Left lung (tissue), 10 donors: Measurements from ENCODE around the gene SSBP4. TPM values are rescaled to one million over a fixed set of nuclear protein-coding genes. Genes with fewer than 3 reads are reported as not detected.
A peak's percentile ranks its signal among the peaks of the same experiment; 100 is the strongest.

ENCODE experiments used
- ATAC-seq: fragments of 200-7000 bp; cut with Tn5 transposase; one replicate; pipeline ENCODE4 v1.9.1; 2020; ENCODE audit warnings: moderate library complexity
- DNase-seq, 4 donors: peaks; one replicate each; pipeline ENCODE4 v3.0.0-alpha.2; 2013 to 2020
- H3K27ac ChIP-seq, 2 donors: fragments of 200-600 bp; sonication (generic) in 1 of 2; one replicate each; pipeline versions ENCODE4 v1.5.0 to v1.8.0; 2020 to 2021
- H3K27me3 ChIP-seq, 2 donors: fragments of 200-600 bp; sonication (generic) in 1 of 2; one replicate each; pipeline versions ENCODE4 v1.5.0 to v1.8.0; 2020 to 2021
- H3K36me3 ChIP-seq, 2 donors: fragments of 200-600 bp; sonication (generic) in 1 of 2; one replicate each; pipeline versions ENCODE4 v1.5.0 to v1.8.0; 2020 to 2021
- H3K4me1 ChIP-seq, 2 donors: fragments of 200-600 bp; one replicate each; pipeline ENCODE4 v1.8.0; 2021
- H3K4me3 ChIP-seq, 2 donors: fragments of 200-600 bp; sonication (generic) in 1 of 2; one replicate each; pipeline versions ENCODE4 v1.5.0 to v1.8.0; 2020 to 2021; ENCODE audit warnings: mild to moderate bottlenecking in 1 of 2
- H3K9me3 ChIP-seq, 2 donors: fragments of 200-600 bp; sonication (generic) in 1 of 2; one replicate each; pipeline versions ENCODE4 v1.5.0 to v1.8.0; 2020 to 2021
- intact Hi-C, 2 donors: fragments of 100-400 bp; cut with DNase I; formaldehyde crosslinking; loops; one replicate each; pipeline versions ENCODE4 v1.11.2 to v1.14.2; 2022
- polyA plus RNA-seq, 6 donors: library from polyadenylated mRNA; unstranded; fragments of 120-200 nt; gene quantifications; one replicate each; pipeline ENCODE4 v1.2.1, GENCODE V29; 2013; ENCODE audit not compliant: insufficient read length in 6 of 6
- total RNA-seq, 2 donors: library from RNA; stranded (reverse); fragmentation: NEBNext Ultra II Directional; extraction: Animal tissue kit (Norgen Biotek cat#: 25700); gene quantifications; one replicate each; pipeline ENCODE4 v1.2.1, GENCODE V29; 2021
- TF ChIP-seq, protein P1 (sequence below), 2 donors: fragments of 200-600 bp; sonication (generic) in 1 of 2; IDR thresholded peaks; one replicate each; pipeline versions ENCODE4 v1.5.0 to v1.8.0; 2021; ENCODE audit warnings: antibody characterized with exemption in 2 of 2
- donor health status: DM: no; HTN: yes; CAD: no.
- donor health status: DM: no; HTN: no; CAD: no.

SSBP4 gene
- total and polyA plus RNA-seq, 8 donors = 49.8 to 99.8 (median 74.5) TPM

DNA sequence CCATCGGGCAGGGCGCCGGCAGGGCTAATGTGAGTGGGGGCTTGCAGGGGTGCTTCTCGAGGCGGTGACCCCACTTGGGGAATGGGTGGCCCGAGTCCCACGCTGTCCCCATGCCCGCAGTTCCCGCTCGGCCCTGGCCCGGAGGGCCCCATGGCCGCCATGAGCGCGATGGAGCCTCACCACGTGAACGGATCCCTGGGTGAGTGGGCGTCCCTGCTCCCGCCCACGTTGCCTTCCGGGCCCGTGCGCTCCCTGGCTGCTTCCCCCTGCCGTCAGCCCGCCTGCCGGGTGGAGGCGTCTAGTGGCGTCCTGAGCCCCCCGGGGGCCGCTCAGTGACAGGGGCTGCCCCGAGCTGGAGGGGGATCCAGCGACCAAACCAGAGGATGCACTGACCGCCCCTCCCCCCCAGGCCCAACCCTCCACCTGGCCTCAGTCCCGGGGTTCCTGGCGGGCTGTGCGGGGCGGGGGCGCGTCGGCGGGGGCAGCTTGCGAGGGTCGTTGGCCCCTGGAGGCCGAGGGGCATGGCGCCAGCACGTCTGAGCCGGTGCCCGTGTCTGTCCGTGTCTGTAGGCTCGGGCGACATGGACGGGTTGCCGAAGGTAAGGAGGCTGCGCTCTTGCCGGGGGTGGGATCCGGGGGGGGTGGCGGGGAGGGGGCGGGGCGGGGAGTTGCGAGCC lies 14.0 kb downstream of the SSBP4 start:
- ATAC-seq = peak; percentile 1
- H3K27ac ChIP-seq = peak overlapping the region in 1 of 2 donors; percentile 19
- intact Hi-C loops = no loop called here

DNA sequence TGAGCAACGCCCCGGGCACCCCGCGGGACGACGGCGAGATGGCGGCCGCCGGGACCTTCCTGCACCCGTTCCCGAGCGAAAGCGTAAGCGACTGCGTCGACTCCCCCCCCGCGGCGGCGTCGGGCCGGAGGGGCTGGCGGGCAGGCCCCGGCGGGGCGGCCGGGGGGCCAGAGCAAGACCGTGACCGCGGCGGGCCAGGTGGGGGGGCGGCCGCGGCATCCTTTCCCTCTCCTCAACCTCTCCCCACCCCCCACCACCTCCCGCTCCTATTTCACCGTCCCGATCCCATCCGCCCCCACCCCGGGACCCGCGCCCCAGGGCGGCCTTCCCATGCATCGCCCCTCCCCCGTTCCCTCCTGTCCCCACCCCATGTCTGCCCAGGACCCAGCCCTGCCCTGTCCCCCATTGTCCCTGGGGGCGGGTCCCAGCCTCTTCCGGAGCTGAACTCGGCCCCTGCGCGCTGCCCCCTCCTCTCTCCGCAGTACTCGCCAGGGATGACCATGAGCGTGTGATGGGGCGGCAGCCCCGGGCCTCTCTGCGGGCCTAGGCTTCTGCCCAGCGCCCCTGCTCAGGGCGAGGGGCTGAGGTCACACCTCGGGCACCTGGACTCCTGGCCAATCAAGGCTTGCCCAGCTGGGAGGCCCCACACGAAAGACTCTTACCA lies 14.7 kb downstream of the SSBP4 start:
- DNase-seq (peak in 1 of 4 donors; percentile 65), ATAC-seq (no peak)
- intact Hi-C loops = no loop called here
- Histone ChIP-seq H3K4me3 (peak overlapping the region; percentile 36 to 37), H3K4me1 (peaks cover 19 to 63% of the 10 kb centered on the region in 2 donors), H3K27ac (peak overlapping the region in 1 of 2 donors; percentile 19), H3K27me3 (peaks cover 0 to 65% of the 10 kb centered on the region in 2 donors), H3K36me3 (peaks cover 0 to 12% of the 10 kb centered on the region in 2 donors), H3K9me3 (no peaks in the 10 kb centered on the region)
- TF ChIP-seq, protein P1, sequence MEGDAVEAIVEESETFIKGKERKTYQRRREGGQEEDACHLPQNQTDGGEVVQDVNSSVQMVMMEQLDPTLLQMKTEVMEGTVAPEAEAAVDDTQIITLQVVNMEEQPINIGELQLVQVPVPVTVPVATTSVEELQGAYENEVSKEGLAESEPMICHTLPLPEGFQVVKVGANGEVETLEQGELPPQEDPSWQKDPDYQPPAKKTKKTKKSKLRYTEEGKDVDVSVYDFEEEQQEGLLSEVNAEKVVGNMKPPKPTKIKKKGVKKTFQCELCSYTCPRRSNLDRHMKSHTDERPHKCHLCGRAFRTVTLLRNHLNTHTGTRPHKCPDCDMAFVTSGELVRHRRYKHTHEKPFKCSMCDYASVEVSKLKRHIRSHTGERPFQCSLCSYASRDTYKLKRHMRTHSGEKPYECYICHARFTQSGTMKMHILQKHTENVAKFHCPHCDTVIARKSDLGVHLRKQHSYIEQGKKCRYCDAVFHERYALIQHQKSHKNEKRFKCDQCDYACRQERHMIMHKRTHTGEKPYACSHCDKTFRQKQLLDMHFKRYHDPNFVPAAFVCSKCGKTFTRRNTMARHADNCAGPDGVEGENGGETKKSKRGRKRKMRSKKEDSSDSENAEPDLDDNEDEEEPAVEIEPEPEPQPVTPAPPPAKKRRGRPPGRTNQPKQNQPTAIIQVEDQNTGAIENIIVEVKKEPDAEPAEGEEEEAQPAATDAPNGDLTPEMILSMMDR (IDR thresholded peaks at IDR 0.05) = no peak

More for the DNA sequence above, 14.0 kb downstream of the SSBP4 start:
- TF ChIP-seq, protein P1 (IDR thresholded peaks at IDR 0.05) = no peak
- peak in 2 of 4 donors; percentile 35 to 64 for DNase-seq
- peaks cover 15 to 63% of the 10 kb centered on the region in 2 donors for H3K4me1 ChIP-seq
- H3K9me3 ChIP-seq = no peaks in the 10 kb centered on the region
- peaks cover 0 to 61% of the 10 kb centered on the region in 2 donors for H3K27me3 ChIP-seq
- peaks cover 0 to 15% of the 10 kb centered on the region in 2 donors for H3K36me3 ChIP-seq
- peak overlapping the region; percentile 36 to 37 for H3K4me3 ChIP-seq

DNA sequence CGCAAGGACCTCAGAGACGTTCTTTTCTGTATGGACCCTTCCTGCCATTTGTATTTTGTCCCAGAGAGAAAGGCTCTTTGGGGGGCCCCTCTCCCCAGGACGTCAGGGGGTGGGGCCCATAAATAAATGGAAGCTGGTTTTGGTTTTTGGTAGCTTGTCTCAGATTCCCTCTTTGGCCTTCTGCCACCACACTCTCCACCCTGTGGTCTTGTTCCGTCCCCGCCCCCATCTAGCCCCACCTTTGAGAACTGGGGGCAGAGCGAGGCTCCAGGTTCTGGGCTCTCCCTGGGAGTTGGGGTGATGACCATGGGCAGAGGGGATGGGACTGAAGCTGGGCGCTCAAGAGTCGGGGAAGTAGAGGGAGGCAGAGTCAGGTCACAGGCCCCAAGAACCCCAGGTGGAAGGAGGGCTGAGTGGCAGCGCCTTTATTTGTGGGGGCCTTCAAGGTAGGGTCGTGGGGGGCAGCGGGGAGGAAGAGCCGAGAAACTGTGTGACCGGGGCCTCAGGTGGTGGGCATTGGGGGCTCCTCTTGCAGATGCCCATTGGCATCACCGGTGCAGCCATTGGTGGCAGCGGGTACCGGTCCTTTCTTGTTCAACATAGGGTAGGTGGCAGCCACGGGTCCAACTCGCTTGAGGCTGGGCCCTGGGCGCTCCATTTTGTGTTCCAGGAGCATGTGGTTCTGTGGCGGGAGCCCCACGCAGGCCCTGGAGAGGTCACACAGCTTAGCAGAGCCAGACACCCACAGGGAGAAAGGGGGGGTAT lies 15.4 kb downstream of the SSBP4 start:
- intact Hi-C loops = no loop called here
- no peak overlapping the region for H3K27ac ChIP-seq
- TF ChIP-seq, protein P1 (IDR thresholded peaks at IDR 0.05) = no peak

DNA sequence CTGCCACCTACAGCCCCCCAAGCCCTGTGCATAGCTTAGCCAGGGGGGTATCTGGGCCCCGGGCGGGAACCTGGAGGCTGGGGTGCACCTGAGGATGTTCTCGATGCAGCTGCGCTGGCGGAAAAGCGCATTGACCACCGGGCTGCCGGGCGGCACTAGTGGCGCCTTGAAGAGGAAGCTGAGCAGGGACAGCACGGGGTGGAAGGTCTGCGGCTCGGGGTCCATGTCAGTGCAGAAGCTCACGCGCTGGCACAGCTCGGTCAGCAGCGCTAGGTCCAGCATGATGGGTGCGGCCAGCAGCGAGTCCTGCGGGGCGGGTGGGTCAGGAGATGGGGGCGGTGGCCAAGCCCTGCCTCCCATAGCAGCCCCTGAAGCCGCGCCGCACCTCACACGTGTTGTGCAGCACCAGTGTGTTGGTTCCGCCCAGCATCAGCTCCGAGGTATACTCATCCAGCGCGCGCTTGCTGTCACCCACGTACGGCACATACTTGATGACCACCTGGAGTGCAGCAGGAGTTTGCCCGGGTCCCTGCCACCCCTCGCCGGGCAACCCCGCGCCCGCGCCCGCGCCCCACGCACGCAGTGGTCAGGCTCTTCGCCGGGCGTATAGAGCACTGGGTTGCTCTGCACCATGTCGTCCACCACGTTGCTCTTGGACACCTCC lies 16.1 kb downstream of the SSBP4 start:
- DNase-seq = no peak
- Histone ChIP-seq H3K9me3 (no peaks in the 10 kb centered on the region), H3K27me3 (peaks cover 0 to 60% of the 10 kb centered on the region in 2 donors), H3K27ac (no peak overlapping the region), H3K36me3 (peaks cover 0 to 12% of the 10 kb centered on the region in 2 donors), H3K4me3 (no peak overlapping the region), H3K4me1 (peaks cover 11 to 55% of the 10 kb centered on the region in 2 donors)
- no peak for ATAC-seq
- intact Hi-C loops = no loop called here
- TF ChIP-seq, protein P1 (IDR thresholded peaks at IDR 0.05) = no peak

More for the DNA sequence above, 15.4 kb downstream of the SSBP4 start:
- Histone ChIP-seq H3K9me3 (no peaks in the 10 kb centered on the region), H3K4me1 (peaks cover 13 to 62% of the 10 kb centered on the region in 2 donors), H3K4me3 (no peak overlapping the region), H3K27me3 (peaks cover 0 to 64% of the 10 kb centered on the region in 2 donors), H3K36me3 (peaks cover 0 to 12% of the 10 kb centered on the region in 2 donors)
- DNase-seq (peak in 1 of 4 donors; percentile 65), ATAC-seq (no peak)
